Islet of Langerhans (tissue), 1 donor: Measurements from ENCODE around the gene C2CD2L.
A peak's percentile ranks its signal among the peaks of the same experiment; 100 is the strongest.
"Not testable (repeated sequence)": the region's sequence is repeated elsewhere in the genome, so short reads cannot be mapped to it uniquely, and the experiment has no call there.

ENCODE experiments used
- FAIRE-seq: peaks from one replicate; lab custom pipeline; 2011; peaks lifted over from hg19 to GRCh38; lab: Jason Lieb, UNC

The C2CD2L gene

DNA sequence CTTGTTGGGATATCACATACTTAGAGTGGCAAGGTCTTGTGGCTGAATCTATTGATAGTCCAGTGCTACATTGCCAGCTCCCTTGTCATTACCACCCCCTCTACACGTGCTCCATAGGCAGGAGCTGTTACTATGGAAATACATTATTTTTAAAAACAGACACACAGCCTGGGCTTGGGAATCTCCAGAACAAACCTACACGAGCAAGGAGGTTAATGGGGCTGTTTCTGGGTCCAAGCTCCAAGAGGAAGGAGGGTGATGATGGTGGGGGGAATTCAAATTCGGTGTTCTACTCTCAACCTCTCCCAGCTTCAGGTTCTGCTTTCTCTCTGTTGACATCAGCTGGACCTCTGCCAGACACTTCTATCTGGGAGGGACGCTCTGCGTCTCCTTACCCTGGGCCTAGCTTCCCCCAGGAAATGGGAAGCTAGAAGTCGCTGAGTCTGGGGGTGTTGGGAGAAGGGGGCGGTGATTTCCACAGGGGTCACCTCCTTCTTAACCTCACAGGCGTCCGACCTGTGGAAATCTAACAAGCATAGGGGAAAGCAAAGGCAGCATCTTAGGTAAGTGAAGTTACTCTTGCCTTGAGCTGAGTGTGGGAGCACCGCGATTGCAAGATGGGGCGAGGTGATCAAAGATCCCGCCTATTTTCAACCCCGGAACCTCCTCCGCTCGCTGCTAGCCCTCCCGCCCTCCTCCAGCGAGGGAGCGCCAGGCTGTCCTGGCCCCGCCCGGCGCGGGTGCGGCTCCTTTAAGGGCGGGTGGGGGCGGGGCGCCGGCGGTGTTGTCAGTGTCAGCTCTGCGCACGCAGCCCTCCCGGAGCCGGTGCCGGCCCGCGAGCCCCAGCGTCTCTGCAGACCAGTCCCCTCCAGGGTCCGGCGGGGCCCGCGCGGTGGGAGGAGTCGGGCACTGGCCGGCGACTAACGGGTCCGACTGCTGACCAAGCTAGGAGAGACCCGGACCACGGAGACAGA, at the start of gene C2CD2L:
Gene C2CD2L (plus strand): TSS at position 781 of the 974 bp plus-strand sequence. CDS start 398 bp downstream, outside the sequence.
- FAIRE-seq = no peak

GRCh38 chr11:119059128-119059527, 48.0 kb upstream of the C2CD2L start:
- FAIRE-seq = not testable (repeated sequence)

GRCh38 chr11:119061256-119061655, 45.9 kb upstream of the C2CD2L start:
- FAIRE-seq = no peak

GRCh38 chr11:119062779-119063178, 44.4 kb upstream of the C2CD2L start:
- no peak for FAIRE-seq

DNA sequence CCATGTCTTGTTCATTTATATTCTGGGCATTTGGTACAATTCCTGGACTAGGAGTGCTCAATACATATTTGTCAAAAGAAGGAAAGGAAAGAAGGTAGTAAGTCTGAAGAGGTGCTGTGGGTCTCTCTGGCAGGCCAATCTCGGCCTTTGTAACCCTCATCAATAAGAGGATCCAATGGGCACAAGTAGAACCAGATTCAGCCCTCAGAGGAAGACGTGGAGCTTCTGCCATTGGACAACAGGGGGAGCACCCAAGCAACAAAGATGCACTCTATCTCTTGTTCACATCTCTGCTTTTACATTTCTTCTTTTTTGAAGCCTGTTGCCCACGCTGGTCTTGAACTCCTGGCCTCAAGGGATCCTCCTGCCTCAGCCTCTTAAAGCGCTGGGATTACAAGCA, 41.8 kb upstream of the C2CD2L start:
- no peak for FAIRE-seq

DNA sequence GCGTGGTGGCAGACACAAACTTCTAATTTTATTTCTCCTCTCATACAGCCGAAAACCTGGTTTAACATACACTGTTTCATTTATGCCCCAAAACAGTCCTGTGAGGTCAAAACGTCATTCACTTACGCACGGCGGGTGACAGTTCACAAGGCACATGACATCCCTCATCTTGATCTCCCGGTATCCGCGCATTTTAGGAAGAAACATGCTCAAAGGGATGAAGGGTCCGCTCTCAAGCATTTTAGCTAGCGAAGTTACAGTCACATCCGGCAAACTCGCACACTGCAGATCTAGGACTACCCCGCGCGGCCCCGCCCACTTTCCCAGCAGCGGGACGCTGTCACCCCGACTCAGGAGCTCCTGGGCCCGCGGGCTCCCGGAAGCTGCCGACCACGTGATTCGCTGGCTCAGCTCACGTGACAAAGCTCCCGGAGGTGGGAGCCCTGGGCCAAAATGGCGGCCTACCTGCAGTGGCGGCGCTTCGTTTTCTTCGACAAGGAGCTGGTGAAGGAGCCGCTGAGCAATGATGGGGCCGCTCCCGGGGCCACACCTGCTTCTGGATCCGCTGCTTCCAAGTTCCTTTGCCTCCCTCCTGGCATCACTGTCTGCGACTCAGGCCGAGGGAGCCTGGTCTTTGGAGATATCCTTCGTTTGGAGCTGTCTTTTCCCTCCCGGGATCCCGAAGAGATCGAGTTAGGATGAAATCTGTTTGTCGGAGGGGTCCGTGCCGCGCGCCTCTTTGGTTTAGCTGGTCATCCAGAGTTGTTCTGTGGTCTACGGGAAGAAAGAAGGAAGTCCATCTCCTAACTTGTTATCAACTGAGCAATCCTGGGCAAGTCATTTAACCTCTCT, 39.5 kb upstream of the C2CD2L start, which contains the start of gene VPS11:
Gene VPS11 (plus strand): TSS at position 448 of the 852 bp plus-strand sequence. CDS start 6 bp downstream, at position 454.
- no peak for FAIRE-seq

- FAIRE-seq = no peak
These were observed 29.3 kb upstream of the C2CD2L start for GRCh38 chr11:119077839-119078238.

GRCh38 chr11:119078675-119079420, 28.3 kb upstream of the C2CD2L start:
- FAIRE-seq = no peak

DNA sequence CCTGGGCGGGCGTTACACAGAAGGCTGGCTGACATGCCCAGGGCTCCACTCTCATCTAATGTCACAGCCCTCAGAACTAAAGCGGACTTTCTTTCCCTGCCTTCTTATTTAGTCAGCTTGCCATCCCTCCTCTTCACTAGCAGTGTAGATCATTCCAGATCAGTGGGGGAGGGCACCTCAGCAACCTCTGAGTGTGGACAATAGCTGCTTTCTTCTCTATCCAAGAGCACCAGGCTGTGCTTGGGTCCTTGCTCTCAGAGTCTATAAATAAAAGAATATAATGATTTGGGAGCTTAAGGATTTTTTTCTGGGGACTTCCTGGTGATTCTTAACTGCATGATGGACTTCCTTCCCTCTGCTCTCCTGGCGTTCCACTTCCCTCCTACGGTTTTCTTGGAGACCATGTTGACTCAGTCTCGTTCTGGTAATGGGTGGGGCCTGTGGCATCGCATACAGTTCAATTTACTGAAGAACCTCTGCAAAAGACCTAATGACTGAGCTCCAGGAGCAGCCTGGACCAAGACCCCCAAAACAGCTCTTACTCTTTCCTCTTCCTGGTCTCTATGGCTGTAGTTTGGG, 25.4 kb upstream of the C2CD2L start:
- no peak for FAIRE-seq

- FAIRE-seq = peak; percentile 84
These were observed 22.3 kb upstream of the C2CD2L start, which contains the start of gene HMBS for GRCh38 chr11:119084663-119085436. Gene HMBS (plus strand): TSS chr11:119084881. CDS start chr11:119085034, 153 bp downstream.

- FAIRE-seq = no peak
These were observed 21.7 kb upstream of the C2CD2L start for GRCh38 chr11:119085437-119085847.

DNA sequence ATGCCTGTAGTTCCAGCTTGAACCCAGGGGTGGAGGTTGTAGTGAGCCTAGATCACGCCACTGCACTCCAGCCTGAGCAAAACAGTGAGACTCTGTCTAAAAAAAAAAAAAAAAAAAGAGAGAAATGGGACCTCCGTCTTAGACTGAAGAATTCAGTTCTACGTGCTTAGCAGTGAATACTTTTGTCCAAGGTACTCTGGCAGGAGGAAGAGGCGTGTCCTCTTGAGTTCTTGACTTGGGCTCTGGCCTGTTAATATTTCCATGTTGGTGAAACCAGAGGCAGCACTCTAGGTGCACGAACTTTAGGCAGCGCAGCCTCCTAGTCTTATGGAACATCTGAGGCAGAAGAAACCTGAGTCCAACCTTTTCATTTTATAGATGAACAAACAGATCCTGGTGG, 20.0 kb upstream of the C2CD2L start:
- FAIRE-seq = no peak

GRCh38 chr11:119087747-119088241, 19.4 kb upstream of the C2CD2L start:
- FAIRE-seq = no peak

GRCh38 chr11:119088406-119088805, 18.7 kb upstream of the C2CD2L start:
- no peak for FAIRE-seq

GRCh38 chr11:119089319-119089718, 17.8 kb upstream of the C2CD2L start:
- FAIRE-seq = no peak

DNA sequence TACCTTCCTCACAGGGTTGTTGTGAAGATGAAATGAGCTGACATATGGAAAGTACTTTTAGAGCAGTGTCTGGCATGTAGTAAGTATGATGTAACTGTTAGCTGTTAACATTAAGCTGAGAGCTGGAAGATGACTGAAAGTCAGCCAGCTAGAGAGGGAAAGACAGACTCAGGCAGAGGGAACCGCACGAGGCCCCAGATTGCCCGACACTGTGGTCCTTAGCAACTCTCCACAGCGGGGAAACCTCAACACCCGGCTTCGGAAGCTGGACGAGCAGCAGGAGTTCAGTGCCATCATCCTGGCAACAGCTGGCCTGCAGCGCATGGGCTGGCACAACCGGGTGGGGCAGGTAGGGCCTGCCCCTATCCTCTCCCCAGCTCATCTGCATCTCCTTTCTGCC, 16.0 kb upstream of the C2CD2L start:
- no peak for FAIRE-seq

DNA sequence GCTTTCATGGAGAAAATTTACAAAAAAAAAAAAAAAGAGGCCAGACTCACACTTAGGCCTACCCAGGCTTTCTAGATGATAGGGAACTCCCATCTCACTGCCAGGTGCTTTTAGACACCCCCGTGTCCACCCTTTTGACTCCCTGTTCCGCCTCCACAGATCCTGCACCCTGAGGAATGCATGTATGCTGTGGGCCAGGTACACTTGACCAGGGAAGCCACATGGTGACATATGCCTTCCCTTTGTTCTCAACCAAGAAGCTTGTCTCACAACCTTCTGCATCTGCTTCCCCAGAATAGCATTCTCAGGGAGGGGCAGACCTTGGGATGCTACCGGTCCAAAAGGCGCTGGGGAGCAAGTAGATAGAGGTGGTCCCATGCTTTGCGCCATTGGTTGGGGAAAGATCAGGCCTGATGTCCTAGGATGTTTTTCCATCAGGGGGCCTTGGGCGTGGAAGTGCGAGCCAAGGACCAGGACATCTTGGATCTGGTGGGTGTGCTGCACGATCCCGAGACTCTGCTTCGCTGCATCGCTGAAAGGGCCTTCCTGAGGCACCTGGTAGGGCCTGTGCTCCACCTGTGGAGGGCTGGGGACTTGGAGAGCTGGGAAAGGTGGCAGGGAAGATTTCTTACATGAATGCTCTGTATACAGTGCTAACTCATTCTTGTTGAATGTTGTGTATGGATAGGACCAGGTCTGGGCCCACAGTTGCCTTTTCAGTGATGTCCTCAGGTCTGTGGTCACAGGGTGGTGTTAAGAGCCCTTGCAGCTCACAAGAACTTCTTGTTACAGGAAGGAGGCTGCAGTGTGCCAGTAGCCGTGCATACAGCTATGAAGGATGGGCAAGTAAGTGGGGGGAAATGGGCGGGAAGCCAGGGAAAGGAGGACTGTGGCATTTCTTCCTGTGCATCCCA, 14.9 kb upstream of the C2CD2L start:
- FAIRE-seq = no peak

DNA sequence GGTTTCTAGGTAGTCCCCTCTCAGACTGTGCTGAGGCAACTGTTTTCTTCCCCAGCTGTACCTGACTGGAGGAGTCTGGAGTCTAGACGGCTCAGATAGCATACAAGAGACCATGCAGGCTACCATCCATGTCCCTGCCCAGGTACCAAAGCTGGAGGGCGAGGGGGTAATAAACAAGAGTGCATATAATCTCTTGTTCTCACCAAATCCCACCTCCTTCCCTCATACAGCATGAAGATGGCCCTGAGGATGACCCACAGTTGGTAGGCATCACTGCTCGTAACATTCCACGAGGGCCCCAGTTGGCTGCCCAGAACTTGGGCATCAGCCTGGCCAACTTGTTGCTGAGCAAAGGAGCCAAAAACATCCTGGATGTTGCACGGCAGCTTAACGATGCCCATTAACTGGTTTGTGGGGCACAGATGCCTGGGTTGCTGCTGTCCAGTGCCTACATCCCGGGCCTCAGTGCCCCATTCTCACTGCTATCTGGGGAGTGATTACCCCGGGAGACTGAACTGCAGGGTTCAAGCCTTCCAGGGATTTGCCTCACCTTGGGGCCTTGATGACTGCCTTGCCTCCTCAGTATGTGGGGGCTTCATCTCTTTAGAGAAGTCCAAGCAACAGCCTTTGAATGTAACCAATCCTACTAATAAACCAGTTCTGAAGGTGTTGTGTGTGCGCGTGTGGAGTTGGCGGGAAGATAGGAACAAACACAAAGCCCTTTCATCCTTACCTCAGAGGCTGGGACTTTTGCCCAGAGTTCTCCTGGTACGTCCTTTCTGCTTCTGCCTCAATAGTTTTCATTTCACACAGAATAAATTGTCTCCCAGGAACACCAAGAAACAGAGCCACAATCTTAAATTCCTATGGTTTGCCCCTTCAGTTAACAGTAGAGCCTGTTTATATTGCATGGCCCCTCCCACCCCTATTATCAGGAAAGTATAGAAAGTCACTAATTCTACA, 14.0 kb upstream of the C2CD2L start:
- no peak for FAIRE-seq
